Activated T-helper 1 cell treated with anti-CD3 and anti-CD28 coated beads, Interleukin-2, amount 50 U/mL, for 16 hours (primary cell): ENCODE data around the gene BRIP1.

Experiments
- DNase-seq, 2 donors: peaks; one replicate each; pipeline ENCODE4 v3.0.0-alpha.2; 2020; ENCODE audit warnings: low read depth in 1 of 2, low spot score in 1 of 2

Gene BRIP1

DNA sequence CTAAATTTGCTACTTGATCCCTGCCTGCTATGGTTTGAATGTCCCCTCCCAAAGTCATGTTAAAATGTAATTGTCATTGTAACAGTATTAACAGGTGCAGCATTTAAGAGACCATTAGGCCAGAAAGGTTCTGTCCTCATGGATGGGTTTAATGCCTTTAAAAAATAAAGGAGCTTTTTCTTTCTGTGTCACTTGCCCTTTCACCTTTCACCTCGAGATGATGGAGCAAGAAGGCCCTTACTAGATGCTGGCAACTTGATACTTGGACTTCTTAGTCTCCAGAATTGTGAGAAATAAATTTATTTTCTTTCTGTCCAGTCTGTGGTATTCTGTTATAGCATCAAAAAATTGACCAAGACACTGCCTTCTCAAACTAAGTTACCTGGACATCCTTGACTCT, 98.5 kb downstream of the BRIP1 start:
- DNase-seq, result no peak

DNA sequence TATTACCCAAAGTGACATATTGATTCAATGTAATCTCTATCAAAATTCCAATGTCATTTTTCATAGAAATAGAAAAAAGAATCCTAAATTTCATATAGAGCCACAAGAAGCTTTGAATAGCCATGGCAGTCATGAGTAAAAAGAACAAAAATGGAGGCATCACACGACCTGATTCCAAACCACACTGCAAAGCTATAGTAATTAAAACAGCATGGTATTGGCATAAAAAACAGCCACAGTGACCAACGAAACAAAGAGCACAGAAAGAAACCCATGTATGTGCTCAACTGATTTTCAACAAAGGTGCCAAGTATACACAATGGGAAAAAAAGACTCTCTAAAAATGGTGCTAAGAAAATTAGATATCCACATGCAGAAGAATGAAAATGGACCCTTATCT, 101.5 kb downstream of the BRIP1 start:
- DNase-seq, result no peak

DNA sequence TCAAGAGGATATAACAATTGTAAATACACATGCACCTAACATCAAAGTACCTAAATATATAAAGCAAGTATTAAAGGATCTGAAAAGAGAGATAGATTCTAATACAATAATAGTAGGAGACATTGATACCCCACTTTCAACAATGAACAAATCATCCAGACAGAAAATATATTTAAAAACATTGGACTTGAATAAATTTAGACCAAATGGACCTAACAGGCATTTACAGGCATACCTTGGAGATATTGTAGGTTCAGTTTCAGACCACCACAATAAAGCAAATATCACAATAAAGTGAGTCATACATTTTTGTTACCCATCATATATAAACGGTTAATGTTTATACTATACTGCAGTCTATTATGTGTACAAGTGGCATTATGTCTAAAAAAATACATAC, 104.0 kb downstream of the BRIP1 start:
- DNase-seq, result no peak

DNA sequence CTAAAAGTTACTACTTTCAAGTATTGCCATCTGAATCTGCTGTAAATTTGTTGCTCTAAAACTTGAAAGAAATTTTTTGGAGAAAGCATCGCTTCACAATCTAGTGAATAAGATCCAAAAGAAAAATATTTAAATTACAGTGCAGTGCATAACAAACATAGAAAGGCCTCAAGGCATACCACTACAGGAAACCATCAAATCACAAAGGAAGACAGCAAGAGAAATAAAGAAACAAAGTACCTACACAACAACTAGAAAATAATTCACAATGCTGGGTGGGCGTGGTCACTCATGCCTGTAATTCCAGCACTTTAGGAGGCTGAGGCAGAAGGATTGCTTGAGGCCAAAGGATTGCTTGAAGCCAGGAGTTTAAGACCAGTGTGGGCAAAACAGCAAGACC, 104.9 kb downstream of the BRIP1 start:
- DNase-seq, result no peak

DNA sequence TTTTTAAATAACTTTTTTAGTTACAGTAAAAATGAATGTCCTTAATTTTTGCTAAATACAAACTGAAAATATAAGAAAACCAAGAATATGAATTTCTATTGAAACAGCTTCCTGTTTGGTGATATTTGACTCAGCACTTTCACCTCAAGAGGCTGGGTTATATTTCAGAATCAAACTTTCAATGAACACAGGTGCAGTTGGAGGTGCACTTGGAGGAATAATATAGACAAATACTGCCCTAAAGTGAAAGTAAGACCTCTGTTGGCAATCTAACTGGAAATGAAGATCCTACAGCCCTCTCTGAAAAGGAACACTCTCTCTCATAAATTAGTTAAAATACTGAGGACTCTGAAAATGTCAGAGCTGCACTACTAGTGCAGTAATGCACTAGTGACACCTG, 106.2 kb downstream of the BRIP1 start:
- no peak for DNase-seq

DNA sequence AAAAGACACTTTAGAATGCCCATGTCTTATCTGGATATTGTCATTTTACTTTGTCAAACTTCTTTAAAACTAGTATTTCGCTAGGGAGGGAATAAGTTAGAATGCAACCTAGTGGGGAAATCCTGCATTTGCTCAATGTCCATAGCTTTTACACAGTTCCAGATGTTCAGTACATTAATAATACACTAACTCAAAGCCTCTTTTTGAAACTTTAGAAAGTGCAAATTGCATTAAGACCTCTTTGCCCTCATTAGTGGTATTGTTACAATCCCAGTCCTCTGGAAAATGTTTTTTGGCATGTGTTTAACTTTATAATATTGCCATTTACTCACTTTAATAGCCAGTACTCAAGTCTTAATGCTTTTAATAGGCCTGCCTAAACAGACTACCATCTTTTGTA, 106.8 kb downstream of the BRIP1 start:
- DNase-seq, result no peak

DNA sequence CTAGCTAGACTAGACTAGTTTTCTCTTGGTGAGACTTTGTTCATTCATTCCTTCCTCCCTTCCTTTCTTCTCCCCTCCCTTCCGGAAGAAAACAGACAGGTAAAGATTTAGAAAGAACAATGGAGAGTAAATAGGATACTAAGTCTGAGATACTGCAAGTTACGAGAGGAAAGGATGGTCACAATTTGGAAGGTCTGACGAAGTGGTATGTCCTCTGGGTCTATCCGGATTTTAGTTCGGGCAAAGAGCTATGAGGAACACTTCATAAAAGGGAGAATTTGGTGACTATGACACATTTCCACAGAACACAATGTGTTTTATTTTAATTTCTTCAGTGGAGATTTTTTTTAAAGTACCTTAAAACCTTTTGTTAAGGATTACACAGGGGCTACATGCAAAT, 107.7 kb downstream of the BRIP1 start:
- no peak for DNase-seq

DNA sequence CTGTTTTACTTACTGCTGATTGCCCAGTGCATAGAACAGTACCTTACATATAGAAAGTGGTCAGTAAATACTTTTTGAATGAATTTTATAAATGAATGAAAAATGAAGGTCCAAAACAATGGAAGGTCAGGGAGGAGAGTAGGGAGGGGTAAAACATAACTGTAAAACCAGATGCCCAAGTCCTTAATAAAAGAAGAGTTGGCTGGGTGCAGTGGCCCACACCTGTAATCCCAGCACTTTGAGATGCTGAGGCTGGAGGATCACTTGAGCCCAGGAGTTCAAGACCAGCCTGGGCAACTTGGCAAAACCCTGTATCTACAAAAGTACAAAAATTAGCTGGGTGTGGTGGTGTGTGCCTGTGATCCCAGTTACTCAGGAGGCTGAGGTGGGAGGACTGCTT, 108.2 kb downstream of the BRIP1 start:
- DNase-seq, result no peak

DNA sequence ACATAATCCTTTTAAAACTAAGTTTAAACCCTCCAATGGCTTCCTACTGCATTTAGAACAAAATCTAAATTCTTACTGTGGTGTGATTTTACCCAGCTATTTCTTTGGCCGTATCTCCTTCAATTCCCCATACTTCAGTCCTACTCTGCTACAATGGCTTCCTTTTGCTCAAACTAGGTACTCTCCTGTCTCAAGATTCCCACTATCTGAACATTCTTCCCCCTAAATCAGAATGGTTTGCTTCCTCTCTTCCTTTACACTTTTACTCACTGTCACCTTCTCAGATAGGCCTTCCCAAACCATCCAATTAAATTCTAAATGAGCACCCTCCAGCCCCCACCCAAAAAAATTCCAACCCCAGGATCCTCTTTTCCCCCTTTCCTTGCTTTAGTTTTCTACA, 109.2 kb downstream of the BRIP1 start:
- no peak for DNase-seq

DNA sequence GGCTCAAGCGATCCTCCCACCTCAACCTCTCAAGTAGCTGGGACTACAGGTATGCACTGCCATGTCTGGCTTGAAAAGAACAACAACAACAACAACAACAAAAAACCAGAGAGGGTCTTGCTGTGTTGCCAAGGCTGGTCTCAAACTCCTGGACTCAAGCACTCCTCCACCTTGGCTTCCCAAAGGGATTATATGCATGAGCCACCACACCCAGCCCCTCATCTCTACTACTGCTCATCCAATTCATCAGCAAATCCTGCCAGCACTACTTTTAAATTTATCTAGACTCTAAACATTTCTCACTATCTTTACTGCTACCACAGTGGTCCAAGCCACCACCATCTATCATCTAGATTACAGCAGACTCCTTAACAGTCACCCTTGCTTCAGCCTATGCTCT, 109.6 kb downstream of the BRIP1 start:
- DNase-seq, result no peak

DNA sequence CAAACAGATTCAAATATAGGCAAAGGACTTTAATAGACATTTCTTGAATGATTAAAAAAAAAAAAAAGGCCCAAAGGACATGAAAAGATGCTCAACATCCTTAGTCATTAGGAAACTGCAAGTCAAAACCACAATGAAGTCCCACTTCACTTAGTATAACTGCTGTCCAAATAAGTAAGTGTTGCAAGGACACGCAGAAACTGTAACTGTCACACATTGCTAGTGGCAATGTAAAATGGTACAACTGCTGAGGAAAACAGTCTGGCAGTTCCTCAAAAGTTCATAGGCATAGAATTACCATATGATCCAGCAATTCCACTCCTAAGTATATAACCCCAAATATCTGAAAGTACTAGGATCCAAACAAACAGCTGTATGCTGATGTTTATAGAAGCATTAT, 112.7 kb downstream of the BRIP1 start:
- DNase-seq, result no peak

DNA sequence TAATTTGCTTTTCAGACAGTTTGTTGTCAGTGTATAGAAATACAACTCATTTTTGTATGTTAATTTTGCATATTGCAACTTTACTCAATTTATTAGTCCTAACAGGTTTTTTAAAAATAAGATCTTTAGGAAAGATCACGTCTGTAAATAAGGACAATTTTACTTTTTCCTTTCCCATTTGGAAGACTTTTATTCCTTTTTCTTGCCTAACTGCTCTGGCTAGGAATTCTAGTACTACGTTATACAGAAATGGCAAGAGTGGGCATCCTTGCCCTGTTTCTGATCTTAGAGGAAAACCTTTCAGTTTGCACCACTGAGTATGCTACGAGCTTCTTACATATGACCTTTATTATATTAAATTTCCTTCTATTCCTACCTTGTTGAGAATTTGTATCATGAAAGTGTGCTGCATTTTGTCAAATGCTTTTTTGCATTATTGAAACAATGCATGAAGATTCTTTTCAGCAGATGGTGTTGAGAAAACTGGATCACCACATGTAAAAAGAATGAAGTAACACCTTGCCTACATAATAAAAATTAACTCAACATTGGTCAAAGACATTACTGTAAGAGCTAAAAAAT, 113.4 kb downstream of the BRIP1 start:
- DNase-seq, result no peak

DNA sequence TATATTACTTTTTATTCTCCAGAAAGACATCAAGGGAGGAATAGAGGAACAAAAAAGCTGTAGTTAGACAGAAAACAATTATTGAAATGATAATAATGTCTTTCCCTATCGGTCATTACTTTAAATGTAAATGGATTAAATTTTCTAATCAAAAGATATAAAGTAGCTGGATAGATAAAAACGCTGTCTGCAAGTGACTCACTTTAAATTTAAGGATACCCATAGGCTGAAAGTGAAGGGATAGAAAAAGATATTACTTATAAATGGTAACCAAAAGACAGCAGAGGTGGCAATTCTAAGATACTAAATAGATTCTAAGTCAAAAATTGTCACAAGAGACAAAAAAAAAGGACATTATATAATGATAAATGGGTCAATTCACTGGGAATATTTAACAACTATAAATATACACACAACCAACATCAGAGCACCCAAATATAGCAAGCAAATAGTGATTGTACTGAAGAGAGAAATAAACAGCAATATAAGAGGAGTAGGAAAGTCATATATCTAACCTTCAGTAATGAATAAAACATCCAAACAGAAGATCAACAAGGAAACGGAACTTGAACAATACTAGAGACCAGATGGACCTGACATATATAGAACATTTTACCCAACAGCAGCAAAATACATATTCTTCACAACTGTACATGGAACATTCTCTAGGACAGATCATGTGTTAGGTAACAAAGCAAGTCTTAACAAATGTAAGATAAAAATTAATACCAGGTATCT, 116.9 kb downstream of the BRIP1 start:
- DNase-seq, result no peak

DNA sequence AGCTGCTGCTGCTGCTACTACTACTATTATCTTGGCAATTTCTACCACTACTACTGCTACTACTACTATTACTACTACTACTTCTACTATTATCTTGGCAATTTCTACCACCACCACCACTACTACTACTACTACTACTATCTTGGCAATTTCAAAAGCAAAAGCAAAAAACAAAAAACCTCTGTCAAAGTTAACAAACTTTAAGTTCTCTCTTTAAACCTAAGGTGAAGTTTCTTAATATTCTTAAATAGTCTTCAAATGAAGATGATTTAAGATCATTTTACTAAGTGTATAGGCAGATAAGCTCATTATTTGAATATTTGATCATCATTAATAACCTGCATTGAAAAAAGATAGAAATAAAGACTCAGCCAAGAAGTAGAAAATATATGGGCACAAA, 118.5 kb downstream of the BRIP1 start:
- DNase-seq, result no peak

DNA sequence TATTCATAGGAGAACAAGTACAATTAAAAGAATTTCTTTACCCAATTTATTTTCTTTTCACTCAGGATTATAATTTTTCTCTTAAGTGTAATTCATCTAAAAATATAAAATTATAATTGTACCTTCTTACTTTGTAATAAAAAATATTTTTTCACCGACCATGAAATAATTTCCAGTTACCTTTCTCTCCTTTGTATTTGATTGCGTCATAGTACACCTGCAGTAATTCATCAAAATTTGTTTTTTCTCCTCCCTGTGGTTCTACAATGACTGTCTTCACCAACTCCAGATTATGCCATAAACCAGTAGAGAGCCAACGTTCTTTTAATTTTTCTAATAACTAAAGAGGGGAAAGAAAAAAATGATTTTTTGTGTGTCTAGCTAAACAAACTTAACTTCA, 119.1 kb downstream of the BRIP1 start:
- no peak for DNase-seq

DNA sequence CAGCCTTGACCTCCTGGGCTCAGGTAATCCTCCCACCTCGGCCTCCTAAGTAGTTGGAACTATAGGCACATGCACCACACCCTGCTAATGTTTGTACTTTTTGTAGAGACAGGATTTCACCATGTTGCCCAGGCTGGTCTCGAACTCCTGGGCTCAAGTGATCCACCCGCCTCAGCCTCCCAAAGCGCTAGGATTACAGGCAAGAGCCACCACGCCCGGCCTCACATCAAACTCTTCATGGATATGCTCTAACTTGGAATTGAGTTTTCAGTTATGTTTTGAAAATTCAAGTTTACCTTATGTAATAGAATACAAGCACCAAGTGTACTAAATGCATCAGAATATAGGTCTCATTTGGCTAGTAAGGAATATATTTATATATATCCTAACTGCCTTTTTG, 119.6 kb downstream of the BRIP1 start:
- DNase-seq, result no peak

DNA sequence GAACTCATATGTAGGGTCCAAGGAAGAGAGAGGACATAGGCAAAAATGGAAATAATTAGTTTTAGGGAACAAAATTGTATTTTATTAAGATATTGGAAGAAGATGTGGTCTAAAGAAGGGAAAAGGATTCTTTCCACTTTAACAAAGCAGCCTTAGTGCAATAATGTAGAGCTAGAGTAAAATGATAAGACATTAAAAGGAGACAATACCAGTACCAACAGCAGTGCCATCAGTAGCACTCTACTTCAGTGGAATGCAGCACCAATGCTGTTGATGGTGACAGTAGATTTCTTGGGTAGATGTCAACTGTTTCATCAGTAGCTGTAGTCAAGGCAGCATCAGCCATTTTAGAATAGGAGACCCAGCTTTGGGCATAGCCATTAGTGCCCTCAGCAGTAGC, 124.3 kb downstream of the BRIP1 start:
- no peak for DNase-seq

DNA sequence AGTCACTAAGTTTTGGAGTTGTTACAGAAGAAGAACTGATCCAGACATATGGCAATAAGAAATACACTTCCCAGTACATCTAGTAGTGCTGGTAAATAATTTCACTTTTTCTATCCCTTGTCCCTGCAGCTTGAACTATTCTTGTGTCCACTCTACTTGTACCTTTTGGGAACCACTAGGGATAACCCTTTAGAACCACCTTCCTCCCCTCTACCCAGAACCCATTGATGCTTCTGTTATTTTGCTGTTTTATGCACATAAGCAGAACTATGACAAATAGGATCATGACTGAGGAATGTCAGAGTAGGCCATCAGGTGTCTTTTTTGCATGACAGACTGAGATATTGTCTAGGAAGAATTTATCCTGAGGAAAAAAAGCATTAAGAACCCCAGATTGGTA, 125.1 kb downstream of the BRIP1 start:
- DNase-seq, result no peak

DNA sequence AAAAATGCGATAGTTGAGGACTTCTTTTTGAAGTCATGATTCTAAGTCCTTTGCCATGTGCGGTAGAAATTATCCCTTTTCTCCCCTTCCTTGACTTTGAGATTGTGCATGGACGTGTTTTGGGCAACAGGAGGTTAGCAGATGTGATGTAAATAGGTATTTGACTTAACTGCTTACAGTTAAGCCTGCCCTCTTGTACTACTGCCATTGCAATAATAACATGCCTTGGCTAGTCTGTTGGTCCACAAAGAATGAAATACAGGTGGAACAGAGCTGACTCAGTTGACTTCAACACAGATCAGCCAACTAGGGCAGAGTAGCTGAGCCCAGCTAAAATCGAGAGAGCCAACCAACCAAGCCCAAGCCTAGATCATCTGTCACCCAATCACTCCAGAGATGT, 125.5 kb downstream of the BRIP1 start:
- DNase-seq, result no peak

DNA sequence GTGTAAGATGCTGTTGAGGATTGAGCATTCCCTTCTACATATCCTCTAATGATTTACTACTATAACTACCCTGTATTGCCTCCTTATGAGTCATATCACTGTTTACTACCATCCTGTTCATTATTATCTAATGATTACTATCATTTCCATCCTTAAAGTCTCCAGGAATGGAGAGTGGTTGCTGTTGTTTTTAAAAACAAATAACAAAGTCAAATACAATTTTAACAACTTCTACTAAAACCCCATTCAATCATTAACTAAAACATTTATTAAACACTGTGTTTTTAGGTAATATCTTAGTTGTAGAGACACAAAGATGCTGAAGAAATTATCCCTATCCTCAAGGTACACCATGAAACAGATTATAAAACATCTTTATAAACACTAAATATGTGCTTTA, 126.9 kb downstream of the BRIP1 start:
- DNase-seq, result no peak

DNA sequence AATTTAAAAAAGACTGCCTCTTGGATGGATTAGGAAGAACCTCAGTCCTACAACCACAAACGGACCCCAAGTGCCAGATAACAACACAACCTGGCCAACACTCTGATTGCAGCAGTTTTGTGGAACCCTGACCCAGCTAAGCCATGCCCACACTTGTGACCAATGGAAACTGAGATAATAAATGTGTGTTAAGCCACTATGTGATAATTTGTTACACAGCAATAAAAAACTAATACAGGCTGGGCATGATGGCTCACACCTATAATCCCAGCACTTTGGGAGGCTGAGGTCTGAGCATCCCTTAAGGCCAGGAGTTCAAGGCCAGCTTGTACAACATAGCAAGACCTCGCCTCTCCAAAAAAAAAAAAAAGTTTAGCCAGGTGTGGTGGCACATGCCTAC, 127.5 kb downstream of the BRIP1 start:
- no peak for DNase-seq

DNA sequence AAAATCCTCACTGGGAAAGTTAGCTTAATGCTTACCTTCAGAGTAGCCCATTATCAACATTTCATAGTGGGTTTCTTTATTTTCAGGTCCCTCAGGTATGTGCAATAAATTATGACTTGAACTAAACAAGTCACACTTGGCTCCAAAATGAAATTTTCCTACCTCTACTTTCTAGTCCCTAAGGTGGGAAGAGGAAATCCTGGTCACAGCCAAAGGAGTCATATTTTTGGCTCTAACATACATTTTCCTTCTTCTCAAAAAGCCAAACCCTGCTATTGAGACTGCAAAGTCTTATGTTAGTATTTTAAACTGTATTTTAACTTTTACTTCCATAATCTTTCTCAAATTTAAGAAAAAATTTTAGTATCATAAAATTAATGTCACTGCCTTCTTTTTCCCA, 128.9 kb downstream of the BRIP1 start:
- no peak for DNase-seq

DNA sequence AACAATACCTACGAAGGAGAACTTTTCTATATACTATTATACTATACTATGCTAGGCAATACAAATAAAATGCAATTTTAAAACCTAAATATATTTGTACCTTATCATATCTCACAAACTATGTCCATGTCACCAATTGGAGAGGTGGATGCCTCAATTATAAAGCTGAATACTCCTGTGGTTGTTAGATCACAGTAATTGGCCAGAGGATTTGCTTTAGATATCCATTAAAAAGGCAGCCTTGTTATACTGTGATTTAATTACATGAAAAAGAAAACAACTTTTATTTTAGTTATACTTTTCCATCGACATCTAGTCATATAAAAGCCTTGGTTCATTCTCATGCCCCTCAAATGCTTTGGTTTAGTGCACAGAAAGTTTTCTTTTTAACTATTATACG, 129.3 kb downstream of the BRIP1 start:
- DNase-seq, result no peak
